SH-SY5Y (cell line): Measurements from ENCODE around the gene KCNK10.

Source experiments
- GATA2 ChIP-seq: IDR thresholded peaks from 2 replicates; pipeline ENCODE4 v1.6.1; 2011; ENCODE audit warnings: mild to moderate bottlenecking, low read depth, low read length
- GATA3 ChIP-seq: IDR thresholded peaks from 2 replicates; pipeline ENCODE4 v1.6.1; 2011; ENCODE audit warnings: low read depth, mild to moderate bottlenecking, low read length, moderate library complexity

DNA sequence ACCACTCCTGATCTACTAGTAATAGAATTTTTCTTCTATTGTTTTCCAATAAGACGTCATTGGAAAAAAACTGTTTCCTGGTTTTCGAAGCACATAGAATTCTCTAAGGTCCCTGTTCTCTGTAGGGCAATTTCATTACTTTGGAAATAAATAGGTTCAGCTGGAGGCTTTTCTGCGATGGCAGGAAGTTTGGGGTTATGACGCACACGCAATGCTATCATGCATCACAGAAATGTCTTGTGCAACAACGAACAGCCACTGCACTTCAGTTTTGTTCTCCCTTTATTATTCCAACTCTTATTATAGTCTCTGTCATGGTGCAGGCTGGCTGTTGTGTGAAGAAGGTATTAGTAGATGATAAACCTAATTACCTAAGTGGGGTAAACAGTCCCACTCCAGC, 59.0 kb downstream of the KCNK10 start:
- no peak for TF ChIP-seq GATA2
- TF ChIP-seq GATA3, result no peak
